Hematopoietic multipotent progenitor cell treated with erythropoietin and hydrocortisone succinate and interleukin-3 and kit ligand, for 6 days (in vitro differentiated cells): ENCODE data around the gene DOCK4.

Source experiments
- DNase-seq: peaks from one replicate; pipeline ENCODE4 v3.0.0-alpha.2; 2015

Gene DOCK4

DNA sequence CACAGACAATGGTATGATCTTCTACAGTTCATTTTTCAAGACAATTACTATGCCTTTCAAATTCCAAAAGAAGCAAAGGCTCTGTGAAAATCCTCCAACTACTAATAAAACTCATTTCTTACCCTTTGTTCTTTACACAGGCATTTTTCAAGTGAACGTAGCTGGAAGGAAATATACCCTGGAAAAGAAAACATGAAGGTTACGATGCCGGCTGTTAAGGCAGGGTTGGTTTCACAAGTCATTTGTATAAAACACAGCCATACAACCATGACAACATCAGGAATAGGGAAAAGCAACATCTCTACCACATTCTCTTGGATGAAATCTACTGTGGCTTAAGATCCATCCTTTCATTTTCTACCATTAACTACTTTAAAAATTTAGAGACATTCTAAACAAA is 207.9 kb downstream of the DOCK4 start:
- no peak for DNase-seq

GRCh38 chr7:111997546-111997945 is 208.7 kb downstream of the DOCK4 start:
- no peak for DNase-seq

DNA sequence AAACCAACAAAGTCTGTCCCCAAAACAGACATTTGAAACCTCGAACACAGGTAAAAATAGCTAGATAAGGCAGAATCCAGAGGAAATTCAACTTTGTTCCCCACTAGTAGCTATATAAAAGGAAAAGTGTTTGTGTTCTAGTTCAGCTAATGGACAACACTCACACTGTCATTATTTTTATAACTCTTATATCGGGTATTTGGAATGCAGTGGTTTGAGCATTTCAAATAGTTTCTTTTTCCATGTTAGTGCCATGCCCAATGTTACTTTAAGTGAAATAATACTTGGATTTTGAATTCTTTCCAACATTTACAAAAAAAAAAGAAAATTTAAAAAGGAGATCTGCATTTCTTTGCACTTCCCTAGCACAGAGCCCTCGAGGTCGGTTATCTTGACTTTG is 213.6 kb downstream of the DOCK4 start:
- DNase-seq: no peak

DNA sequence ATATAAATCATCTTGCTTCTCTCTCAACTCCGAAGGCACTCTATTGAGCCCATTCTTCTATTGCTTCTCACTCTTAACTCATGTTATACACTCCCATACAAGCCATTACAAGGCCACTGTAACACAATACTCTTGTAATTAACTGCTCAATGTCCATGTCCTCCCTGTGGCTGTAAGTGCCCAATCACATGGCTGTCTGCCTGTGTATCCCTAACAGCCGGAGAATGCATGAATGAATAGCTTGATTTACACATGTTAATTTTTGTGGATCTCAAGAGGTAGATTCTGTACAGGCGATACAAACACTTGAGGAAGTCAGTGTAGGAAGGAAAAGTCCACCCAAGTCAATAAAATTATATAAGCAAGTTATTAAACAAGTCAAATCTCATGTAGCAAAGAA is 215.6 kb downstream of the DOCK4 start:
- DNase-seq: no peak

DNA sequence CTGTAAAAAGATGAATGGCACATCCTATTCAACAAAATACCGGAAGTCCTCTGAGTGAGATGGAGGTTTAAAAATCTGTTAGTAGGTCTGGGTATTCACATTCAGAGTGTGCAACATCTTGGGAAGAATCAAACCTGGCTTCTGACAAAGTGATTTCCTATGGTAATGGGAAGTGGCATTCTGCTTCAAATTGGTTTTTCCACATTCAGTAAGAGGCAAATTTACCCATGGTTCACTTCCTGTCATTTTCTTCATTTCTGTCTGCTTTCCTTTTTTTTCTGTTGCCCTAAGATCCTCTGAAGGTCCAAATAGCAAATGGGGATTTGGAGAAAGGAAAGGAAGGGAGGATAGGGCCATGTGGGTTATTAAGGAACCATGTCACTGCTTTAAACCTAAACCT is 218.3 kb downstream of the DOCK4 start:
- DNase-seq: no peak

DNA sequence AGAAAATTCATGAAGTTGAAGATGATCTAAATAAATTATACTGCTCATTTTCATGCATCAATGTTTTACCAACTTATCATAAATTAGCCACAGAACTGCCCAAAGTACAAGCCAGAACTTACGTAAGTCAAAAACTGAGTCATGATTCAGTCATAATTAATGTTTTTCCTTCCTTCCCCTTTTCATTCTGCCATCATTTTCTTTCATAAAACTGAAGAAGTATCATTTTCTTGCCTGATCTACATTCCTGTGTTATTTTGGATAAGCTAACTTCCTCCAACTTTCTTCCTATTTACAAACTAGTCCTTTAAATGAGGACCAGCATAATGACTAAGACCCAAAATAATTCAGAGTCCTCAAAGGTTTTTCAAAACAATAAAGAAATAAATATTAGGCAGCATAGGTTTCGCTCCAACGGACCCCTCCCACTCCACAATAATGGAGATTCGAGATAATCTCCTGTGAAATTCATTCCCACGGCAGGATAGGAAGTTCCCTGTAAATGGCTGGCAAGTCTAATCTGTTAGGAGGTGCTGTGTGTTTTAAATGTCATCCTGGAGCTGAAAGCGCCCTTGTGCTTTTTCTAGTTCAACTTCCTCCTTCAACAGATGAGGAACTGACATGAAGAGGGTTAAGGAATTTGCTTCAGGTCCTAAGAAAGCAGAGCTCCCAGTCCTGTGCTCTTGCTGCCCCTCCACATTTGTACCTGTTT is 218.9 kb downstream of the DOCK4 start:
- DNase-seq: peak; percentile 45

GRCh38 chr7:111986601-111987000 is 219.6 kb downstream of the DOCK4 start:
- no peak for DNase-seq

DNA sequence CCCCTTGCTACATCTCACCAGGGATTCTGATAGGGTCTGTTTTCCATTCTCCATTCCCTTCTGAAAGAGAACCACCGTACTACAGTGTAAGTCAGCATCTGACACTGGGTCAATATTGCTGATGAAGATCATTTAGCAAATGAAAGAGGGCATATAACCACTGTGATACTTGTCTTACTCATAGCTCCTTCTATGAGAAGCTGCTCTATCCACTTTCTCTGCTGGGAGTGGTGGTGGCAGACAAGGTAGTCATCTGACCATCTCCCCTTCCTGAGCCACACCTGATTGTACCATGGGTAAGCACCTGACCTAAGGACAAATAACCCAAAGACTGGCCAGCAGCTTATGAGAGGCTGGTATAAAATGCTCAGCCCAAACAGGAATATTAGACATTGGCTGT is 220.4 kb downstream of the DOCK4 start:
- DNase-seq: no peak

- DNase-seq: no peak
These were observed 223.4 kb downstream of the DOCK4 start for GRCh38 chr7:111982804-111983203.

DNA sequence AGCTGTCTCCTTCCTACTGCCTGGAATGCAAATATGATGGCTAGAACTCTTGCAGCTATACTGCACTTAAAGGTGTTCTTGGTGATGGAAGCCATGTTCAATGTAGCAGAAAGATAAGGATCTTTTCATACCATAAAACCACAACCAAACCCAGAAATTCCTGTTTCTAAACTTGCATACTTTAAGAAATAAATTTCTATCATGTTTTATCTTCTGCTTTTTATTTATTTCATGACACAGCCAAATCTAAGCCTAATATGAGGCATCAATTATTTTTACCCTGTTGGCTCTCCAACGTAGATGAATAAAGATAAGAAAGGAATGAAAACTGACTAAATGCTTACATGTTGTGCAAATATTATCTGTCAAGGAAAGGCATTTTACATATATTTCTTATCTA is 224.1 kb downstream of the DOCK4 start:
- DNase-seq: no peak

DNA sequence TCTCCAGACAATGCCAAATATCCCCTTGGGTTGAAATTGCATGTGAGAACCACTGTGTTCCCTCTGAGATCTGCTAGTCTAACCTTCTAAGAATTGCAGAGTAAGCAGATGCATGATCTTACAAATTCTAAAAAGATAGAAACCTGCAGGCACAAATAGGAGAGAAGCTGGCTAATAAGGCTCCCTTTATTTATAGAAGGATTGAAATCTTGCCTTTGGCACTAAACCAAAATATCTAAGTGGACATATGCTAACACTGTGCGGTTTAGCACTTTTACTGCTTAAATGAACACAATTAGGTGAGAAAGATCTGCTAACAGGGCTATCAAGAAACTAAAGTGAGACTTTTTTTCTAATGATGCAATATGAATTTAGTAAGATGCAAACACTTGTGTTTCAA is 225.5 kb downstream of the DOCK4 start:
- DNase-seq: no peak

DNA sequence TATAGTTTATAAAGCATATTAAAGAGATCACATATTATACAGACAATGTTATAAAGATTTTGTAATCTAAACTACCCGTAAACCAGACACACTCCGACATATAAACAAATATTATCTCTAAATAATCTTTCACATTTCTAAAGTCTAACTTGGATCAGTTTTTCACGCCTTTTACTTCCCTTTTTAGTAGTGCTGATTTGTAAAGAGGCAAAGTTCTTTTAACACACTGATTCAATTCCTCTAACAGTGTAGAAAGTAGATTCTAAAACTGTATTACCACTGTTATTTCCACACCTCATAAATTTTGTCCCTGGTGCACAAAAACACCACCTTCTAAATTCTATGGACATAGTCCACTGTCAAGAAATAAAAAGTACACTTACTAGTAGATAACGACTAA is 230.9 kb downstream of the DOCK4 start:
- peak; percentile 9 for DNase-seq

- DNase-seq: no peak
These were observed 245.2 kb downstream of the DOCK4 start for GRCh38 chr7:111960984-111961383.

- no peak for DNase-seq
These were observed 247.3 kb downstream of the DOCK4 start for GRCh38 chr7:111958896-111959295.

- no peak for DNase-seq
These were observed 247.8 kb downstream of the DOCK4 start for GRCh38 chr7:111958431-111958830.

DNA sequence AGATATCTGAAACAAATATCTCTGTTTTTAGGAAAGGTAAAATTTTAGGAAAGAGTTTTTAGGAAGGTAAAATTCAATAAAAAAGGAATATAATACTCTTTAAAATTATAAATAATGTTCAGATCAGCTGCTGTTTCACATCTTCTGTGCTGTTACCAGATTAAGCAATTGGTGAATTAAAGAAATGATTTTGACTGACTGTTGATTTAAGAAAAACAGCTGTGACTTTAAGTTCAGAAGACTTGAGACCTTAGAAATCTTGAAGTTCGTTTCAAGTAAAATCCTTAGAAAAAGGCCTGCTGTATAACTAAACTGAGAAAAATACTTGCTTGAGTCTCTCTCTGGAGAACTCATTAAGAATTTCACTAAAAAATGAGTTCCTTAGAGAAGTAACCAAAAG is 250.6 kb downstream of the DOCK4 start:
- DNase-seq: no peak

GRCh38 chr7:111954474-111955381 is 251.5 kb downstream of the DOCK4 start:
- no peak for DNase-seq

- no peak for DNase-seq
These were observed 252.1 kb downstream of the DOCK4 start for GRCh38 chr7:111954056-111954455.

GRCh38 chr7:111953611-111954010 is 252.6 kb downstream of the DOCK4 start:
- peak; percentile 31 for DNase-seq

- DNase-seq: no peak
These were observed 253.4 kb downstream of the DOCK4 start for GRCh38 chr7:111952783-111953182.

DNA sequence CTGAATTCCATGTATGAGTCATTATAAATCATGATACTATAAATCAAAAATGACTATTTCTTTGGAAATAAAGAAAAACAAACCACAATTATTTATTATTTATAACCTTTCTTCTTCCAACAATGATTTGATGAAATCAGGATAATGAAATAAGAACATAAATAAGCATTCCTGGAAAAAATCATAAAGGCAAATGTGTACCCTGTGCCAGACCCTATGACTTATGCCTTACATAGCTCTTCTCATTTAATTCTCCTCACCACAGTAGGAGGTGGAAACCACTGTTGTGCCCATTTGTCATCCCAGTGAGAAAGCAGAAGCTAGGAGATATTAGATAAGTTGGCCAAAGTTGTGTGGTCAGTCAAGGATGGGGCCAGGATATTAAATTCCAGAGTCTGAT is 255.1 kb downstream of the DOCK4 start:
- DNase-seq: no peak

GRCh38 chr7:111942450-111943081 is 263.6 kb downstream of the DOCK4 start:
- no peak for DNase-seq

- no peak for DNase-seq
These were observed 269.0 kb downstream of the DOCK4 start for GRCh38 chr7:111937163-111937562.

GRCh38 chr7:111933609-111934008 is 272.6 kb downstream of the DOCK4 start:
- DNase-seq: no peak
